ENCODE data around the gene SERINC1.

Gene SERINC1

GRCh38 chr6:122429323-122429722, 42.3 kb downstream of the SERINC1 start:
- DNase-seq: no peak
- H2AK5ac ChIP-seq (ENCODE audit: low read length): no peak overlapping the region
- H3K79me1 ChIP-seq (ENCODE audit: low read length): no peaks in the 10 kb centered on the region

GRCh38 chr6:122428781-122429180, 42.8 kb downstream of the SERINC1 start:
- WGBS (ENCODE audit: extremely low coverage, insufficient coverage, insufficient read length): no CpG with 5 or more reads among the region's 1 CpG
- no peak for DNase-seq
- Histone ChIP-seq H2BK120ac (ENCODE audit: insufficient read depth, low read length, poor library complexity) (no peak overlapping the region), H3K4ac (ENCODE audit: low read depth, low read length) (no peak overlapping the region), H3K14ac (ENCODE audit: low read length) (no peak overlapping the region), H4K91ac (ENCODE audit: low read depth, low read length) (no peak overlapping the region), H2AFZ (ENCODE audit: insufficient read depth, low read length, poor library complexity) (no peak overlapping the region), H3K4me3 (ENCODE audit: low read depth, low read length) (no peak overlapping the region), H3K27ac (ENCODE audit: low read depth, low read length) (no peak overlapping the region), H3K4me1 (ENCODE audit: control insufficient read depth in 1 of 2, insufficient read depth in 2 of 2, low read length in 2 of 2) (no peaks in the 10 kb centered on the region), H4K8ac (ENCODE audit: low read depth, low read length) (no peak overlapping the region), H3K9ac (ENCODE audit: low read length) (no peak overlapping the region), H3K23ac (ENCODE audit: low read length) (no peak overlapping the region), H3K79me1 (ENCODE audit: low read length) (no peaks in the 10 kb centered on the region), H3K18ac (ENCODE audit: low read length) (no peak overlapping the region), H4K12ac (ENCODE audit: low read depth, low read length) (no peak overlapping the region), H3K36me3 (ENCODE audit: control insufficient read depth in 1 of 2, insufficient read depth in 2 of 2, low read length in 2 of 2) (peaks cover 0 to 5% of the 10 kb centered on the region in 2 experiments), H2AK5ac (ENCODE audit: low read length) (no peak overlapping the region), H3K4me2 (ENCODE audit: low read length) (no peak overlapping the region), H3K9me3 (ENCODE audit: insufficient read depth, low read depth, low read length) (no peaks in the 10 kb centered on the region), H3K79me2 (ENCODE audit: control insufficient read depth, insufficient read depth, low read length, poor library complexity) (no peaks in the 10 kb centered on the region), H3K27me3 (ENCODE audit: insufficient read depth, low read length) (no peaks in the 10 kb centered on the region), H2BK5ac (ENCODE audit: low read depth, low read length, poor library complexity) (no peak overlapping the region), H2BK12ac (ENCODE audit: low read length) (no peak overlapping the region)

More at GRCh38 chr6:122429323-122429722, 42.3 kb downstream of the SERINC1 start:
- Histone ChIP-seq H2AFZ (ENCODE audit: insufficient read depth, low read length, poor library complexity) (no peak overlapping the region), H3K4ac (ENCODE audit: low read depth, low read length) (no peak overlapping the region), H3K27me3 (ENCODE audit: insufficient read depth, low read length) (no peaks in the 10 kb centered on the region), H2BK5ac (ENCODE audit: low read depth, low read length, poor library complexity) (no peak overlapping the region), H4K12ac (ENCODE audit: low read depth, low read length) (no peak overlapping the region), H3K4me2 (ENCODE audit: low read length) (no peak overlapping the region), H3K79me2 (ENCODE audit: control insufficient read depth, insufficient read depth, low read length, poor library complexity) (no peaks in the 10 kb centered on the region), H3K36me3 (ENCODE audit: control insufficient read depth in 1 of 2, insufficient read depth in 2 of 2, low read length in 2 of 2) (peaks cover 0 to 6% of the 10 kb centered on the region in 2 experiments), H3K27ac (ENCODE audit: low read depth, low read length) (no peak overlapping the region), H4K91ac (ENCODE audit: low read depth, low read length) (no peak overlapping the region), H3K18ac (ENCODE audit: low read length) (no peak overlapping the region), H3K4me1 (ENCODE audit: control insufficient read depth in 1 of 2, insufficient read depth in 2 of 2, low read length in 2 of 2) (no peaks in the 10 kb centered on the region), H3K9me3 (ENCODE audit: insufficient read depth, low read depth, low read length) (no peaks in the 10 kb centered on the region), H3K4me3 (ENCODE audit: low read depth, low read length) (no peak overlapping the region), H3K9ac (ENCODE audit: low read length) (no peak overlapping the region), H4K8ac (ENCODE audit: low read depth, low read length) (no peak overlapping the region), H2BK120ac (ENCODE audit: insufficient read depth, low read length, poor library complexity) (no peak overlapping the region), H2BK12ac (ENCODE audit: low read length) (no peak overlapping the region), H3K14ac (ENCODE audit: low read length) (no peak overlapping the region), H3K23ac (ENCODE audit: low read length) (no peak overlapping the region)

- no peak overlapping the region for H2BK12ac ChIP-seq (ENCODE audit: low read length)
- no peak for DNase-seq
- H2AFZ ChIP-seq (ENCODE audit: insufficient read depth, low read length, poor library complexity): no peak overlapping the region
- no peak overlapping the region for H3K4ac ChIP-seq (ENCODE audit: low read depth, low read length)
- H3K14ac ChIP-seq (ENCODE audit: low read length): no peak overlapping the region
- H4K91ac ChIP-seq (ENCODE audit: low read depth, low read length): no peak overlapping the region
- H3K9ac ChIP-seq (ENCODE audit: low read length): no peak overlapping the region
- H3K4me2 ChIP-seq (ENCODE audit: low read length): no peak overlapping the region
- no peak overlapping the region for H2BK5ac ChIP-seq (ENCODE audit: low read depth, low read length, poor library complexity)
- no peaks in the 10 kb centered on the region for H3K79me2 ChIP-seq (ENCODE audit: control insufficient read depth, insufficient read depth, low read length, poor library complexity)
- no peaks in the 10 kb centered on the region for H3K9me3 ChIP-seq (ENCODE audit: insufficient read depth, low read depth, low read length)
- H3K36me3 ChIP-seq (ENCODE audit: control insufficient read depth in 1 of 2, insufficient read depth in 2 of 2, low read length in 2 of 2): peaks cover 0 to 4% of the 10 kb centered on the region in 2 experiments
- no peaks in the 10 kb centered on the region for H3K4me1 ChIP-seq (ENCODE audit: control insufficient read depth in 1 of 2, insufficient read depth in 2 of 2, low read length in 2 of 2)
- H3K23ac ChIP-seq (ENCODE audit: low read length): no peak overlapping the region
- no peak overlapping the region for H4K8ac ChIP-seq (ENCODE audit: low read depth, low read length)
- H2BK120ac ChIP-seq (ENCODE audit: insufficient read depth, low read length, poor library complexity): no peak overlapping the region
- no peak overlapping the region for H3K18ac ChIP-seq (ENCODE audit: low read length)
- no peaks in the 10 kb centered on the region for H3K79me1 ChIP-seq (ENCODE audit: low read length)
- H3K4me3 ChIP-seq (ENCODE audit: low read depth, low read length): no peak overlapping the region
- H4K12ac ChIP-seq (ENCODE audit: low read depth, low read length): no peak overlapping the region
- H3K27me3 ChIP-seq (ENCODE audit: insufficient read depth, low read length): no peaks in the 10 kb centered on the region
- H3K27ac ChIP-seq (ENCODE audit: low read depth, low read length): no peak overlapping the region
- H2AK5ac ChIP-seq (ENCODE audit: low read length): no peak overlapping the region
- no CpG with 5 or more reads among the region's 3 CpGs for WGBS (ENCODE audit: extremely low coverage, insufficient coverage, insufficient read length)
Measured at GRCh38 chr6:122426597-122426996, 45.0 kb downstream of the SERINC1 start.

DNA sequence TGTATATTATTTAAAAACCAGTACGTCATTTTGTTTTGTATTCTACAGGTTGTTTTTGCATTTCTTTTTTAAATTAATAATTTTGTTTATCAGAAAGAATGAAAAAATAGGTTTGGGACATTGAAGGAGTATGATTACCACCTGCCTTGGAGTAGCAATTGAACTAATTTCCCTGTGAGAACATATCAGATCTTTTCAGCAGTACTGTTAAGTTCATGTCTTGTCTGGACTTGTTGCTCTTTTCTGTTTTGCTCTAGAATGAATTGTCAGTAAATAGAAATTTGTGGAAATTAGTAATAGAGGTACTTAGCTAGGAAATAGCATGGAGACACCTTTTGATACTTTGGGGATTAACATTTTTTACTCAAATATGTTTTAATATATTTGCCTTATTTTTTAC, 47.9 kb downstream of the SERINC1 start:
- Histone ChIP-seq H3K27me3 (ENCODE audit: insufficient read depth, low read length) (no peaks in the 10 kb centered on the region), H3K79me2 (ENCODE audit: control insufficient read depth, insufficient read depth, low read length, poor library complexity) (no peaks in the 10 kb centered on the region), H2BK5ac (ENCODE audit: low read depth, low read length, poor library complexity) (no peak overlapping the region), H3K23ac (ENCODE audit: low read length) (no peak overlapping the region), H2BK120ac (ENCODE audit: insufficient read depth, low read length, poor library complexity) (no peak overlapping the region), H3K4me3 (ENCODE audit: low read depth, low read length) (no peak overlapping the region), H3K4me1 (ENCODE audit: control insufficient read depth in 1 of 2, insufficient read depth in 2 of 2, low read length in 2 of 2) (no peaks in the 10 kb centered on the region), H3K27ac (ENCODE audit: low read depth, low read length) (no peak overlapping the region), H2AK5ac (ENCODE audit: low read length) (no peak overlapping the region), H3K79me1 (ENCODE audit: low read length) (no peaks in the 10 kb centered on the region), H2BK12ac (ENCODE audit: low read length) (no peak overlapping the region), H3K18ac (ENCODE audit: low read length) (no peak overlapping the region), H3K36me3 (ENCODE audit: control insufficient read depth in 1 of 2, insufficient read depth in 2 of 2, low read length in 2 of 2) (peaks cover 0 to 6% of the 10 kb centered on the region in 2 experiments), H3K4ac (ENCODE audit: low read depth, low read length) (no peak overlapping the region), H4K8ac (ENCODE audit: low read depth, low read length) (no peak overlapping the region), H3K4me2 (ENCODE audit: low read length) (no peak overlapping the region), H2AFZ (ENCODE audit: insufficient read depth, low read length, poor library complexity) (no peak overlapping the region), H4K12ac (ENCODE audit: low read depth, low read length) (no peak overlapping the region), H3K9ac (ENCODE audit: low read length) (no peak overlapping the region), H3K14ac (ENCODE audit: low read length) (no peak overlapping the region), H3K9me3 (ENCODE audit: insufficient read depth, low read depth, low read length) (no peaks in the 10 kb centered on the region), H4K91ac (ENCODE audit: low read depth, low read length) (no peak overlapping the region)
- WGBS (ENCODE audit: extremely low coverage, insufficient coverage, insufficient read length): no CpG with 5 or more reads among the region's 1 CpG
- no peak for DNase-seq

Data from trophoblast cell (in vitro differentiated cells and primary cell).